Pancreas (tissue), 10 donors: Measurements from ENCODE around the gene FAR1. TPM values are rescaled to one million over a fixed set of nuclear protein-coding genes. Genes with fewer than 3 reads are reported as not detected.

Experiments
- ATAC-seq, 4 donors: fragments of 200-7000 bp; cut with Tn5 transposase; one replicate each; pipeline versions ENCODE4 v1.8.0 to v1.9.1; 2020; ENCODE audit warnings: mild to moderate bottlenecking in 4 of 4, moderate library complexity in 4 of 4
- DNase-seq, 6 donors: peaks; one replicate each; pipeline ENCODE4 v3.0.0-alpha.2; 2020
- FAIRE-seq: peaks from 2 replicates; lab custom pipeline; 2012; peaks lifted over from hg19 to GRCh38; lab: Jason Lieb, UNC
- H3K27ac ChIP-seq, 4 donors: fragments of 200-600 bp; sonication (generic); 1 replicate in 3 of 4; 2 replicates in 1 of 4; pipeline versions ENCODE4 v1.5.0 to v1.8.0; 2020
- H3K27me3 ChIP-seq, 4 donors: fragments of 200-600 bp; one replicate each; pipeline ENCODE4 v1.8.0; 2021
- H3K36me3 ChIP-seq, 3 donors: fragments of 200-600 bp; sonication (generic) in 1 of 3; one replicate each; pipeline versions ENCODE4 v1.5.0 to v1.8.0; 2020 to 2021
- H3K4me1 ChIP-seq, 3 donors: fragments of 200-600 bp; one replicate each; pipeline ENCODE4 v1.8.0; 2021
- H3K4me3 ChIP-seq, 4 donors: fragments of 200-600 bp; sonication (generic) in 2 of 4; one replicate each; pipeline versions ENCODE4 v1.5.0 to v1.8.0; 2020 to 2021
- H3K9me3 ChIP-seq, 4 donors: fragments of 200-600 bp; one replicate each; pipeline ENCODE4 v1.8.0; 2021
- CTCF ChIP-seq, 4 donors: fragments of 200-600 bp; sonication (generic) in 3 of 4; IDR thresholded peaks; one replicate each; pipeline versions ENCODE4 v1.5.0 to v1.8.0; 2021; ENCODE audit warnings: antibody characterized with exemption in 4 of 4
- WGBS, 2 donors: extraction: QIAGEN DNeasy Blood & Tissue Kit; methylation state at CpG; one replicate each; pipeline ENCODE4 v1.1.7; 2013; 5-methylcytosine and 5-hydroxymethylcytosine counted together
- intact Hi-C, 3 donors: fragments of 100-400 bp; cut with DNase I; formaldehyde crosslinking; loops; one replicate each; pipeline versions ENCODE4 v1.11.1 to v1.14.2; 2022
- polyA plus RNA-seq, 2 donors: library from polyadenylated mRNA; stranded (reverse); fragments of 200-250 nt; gene quantifications; one replicate each; pipeline ENCODE4 v1.2.3, GENCODE V29; 2013
- total RNA-seq, 6 donors: library from RNA; stranded (reverse); fragmentation: NEBNext Ultra II Directional in 4 of 6; extraction: Animal tissue kit (Norgen Biotek cat#: 25700) in 4 of 6; gene quantifications; one replicate each; pipeline versions ENCODE4 v1.2.1 to v1.2.4, GENCODE V29; 2021 to 2023
- donor health status: healthy with polysubstance abuse.
- donor health status: DM: no; HTN: no; CAD: no; lungs with moderate emphysema.
- donor health status: DM: no; HTN: no; CAD: no.
- donor health status: control.
- donor health status: control.
- donor health status: Bipolar disorder and iron deficiency.
- donor health status: DM: yes; HTN: yes; CAD: no.
- donor health status: DM: no; HTN: no; CAD: no.
- donor health status: DM: no; HTN: no; CAD: no.
- donor health status: DM: yes; HTN: yes; CAD: no.

The FAR1 gene
- total and polyA plus RNA-seq, 8 donors: 12.0 to 43.7 (median 18.0) TPM

DNA sequence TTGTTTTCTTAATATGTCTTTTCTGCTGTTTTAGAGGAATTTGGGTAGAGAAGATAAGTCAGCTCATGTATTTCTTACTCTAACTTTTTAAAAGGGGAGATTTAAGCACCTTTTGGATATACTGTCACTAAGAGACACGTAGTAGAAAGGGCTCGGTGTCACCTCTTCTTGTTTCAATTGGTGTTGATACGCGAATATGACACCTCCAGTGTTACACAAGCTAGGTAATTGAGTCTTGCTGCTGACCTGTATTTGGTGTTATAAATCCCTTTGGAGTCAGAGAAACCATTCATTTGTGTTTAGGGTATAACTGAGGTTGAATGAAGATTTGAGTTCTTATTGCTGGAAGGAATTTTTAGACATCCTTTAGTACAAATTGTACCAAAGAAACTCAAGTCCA is 25.6 kb downstream of the FAR1 start:
- Histone ChIP-seq H3K9me3 (no peaks in the 10 kb centered on the region), H3K36me3 (peaks cover 0 to 4% (median 3%) of the 10 kb centered on the region in 3 donors), H3K27me3 (no peaks in the 10 kb centered on the region), H3K4me1 (peaks cover 0 to 19% (median 0%) of the 10 kb centered on the region in 3 donors), H3K4me3 (no peak overlapping the region), H3K27ac (no peak overlapping the region)
- intact Hi-C loops: no loop called here
- ATAC-seq: no peak
- DNase-seq: no peak
- no peak for FAIRE-seq
- 90 to 94% methylated on average over 4 of the region's 4 CpGs for WGBS, 2 donors
- TF ChIP-seq CTCF (IDR thresholded peaks at IDR 0.05): no peak

GRCh38 chr11:13695886-13696285 is 27.4 kb downstream of the FAR1 start:
- no peak overlapping the region for H3K27ac ChIP-seq
- no peaks in the 10 kb centered on the region for H3K9me3 ChIP-seq
- no peak for TF ChIP-seq CTCF (IDR thresholded peaks at IDR 0.05)
- no peak for ATAC-seq
- no peaks in the 10 kb centered on the region for H3K27me3 ChIP-seq
- no peak overlapping the region for H3K4me3 ChIP-seq
- peaks cover 0 to 19% (median 0%) of the 10 kb centered on the region in 3 donors for H3K4me1 ChIP-seq
- DNase-seq: no peak
- no peak for FAIRE-seq
- intact Hi-C loops: no loop called here
- H3K36me3 ChIP-seq: peaks cover 0 to 4% (median 3%) of the 10 kb centered on the region in 3 donors

- Histone ChIP-seq H3K27ac (no peak overlapping the region), H3K4me1 (peaks cover 0 to 11% (median 0%) of the 10 kb centered on the region in 3 donors), H3K9me3 (no peaks in the 10 kb centered on the region), H3K36me3 (peaks cover 0 to 7% (median 4%) of the 10 kb centered on the region in 3 donors), H3K27me3 (no peaks in the 10 kb centered on the region), H3K4me3 (no peak overlapping the region)
- no peak for DNase-seq
- 93 to 100% methylated on average over 1 of the region's 1 CpG for WGBS, 2 donors
- FAIRE-seq: no peak
- intact Hi-C loops: no loop called here
- no peak for ATAC-seq
- no peak for TF ChIP-seq CTCF (IDR thresholded peaks at IDR 0.05)
Observed at GRCh38 chr11:13697710-13698109, 29.2 kb downstream of the FAR1 start.

DNA sequence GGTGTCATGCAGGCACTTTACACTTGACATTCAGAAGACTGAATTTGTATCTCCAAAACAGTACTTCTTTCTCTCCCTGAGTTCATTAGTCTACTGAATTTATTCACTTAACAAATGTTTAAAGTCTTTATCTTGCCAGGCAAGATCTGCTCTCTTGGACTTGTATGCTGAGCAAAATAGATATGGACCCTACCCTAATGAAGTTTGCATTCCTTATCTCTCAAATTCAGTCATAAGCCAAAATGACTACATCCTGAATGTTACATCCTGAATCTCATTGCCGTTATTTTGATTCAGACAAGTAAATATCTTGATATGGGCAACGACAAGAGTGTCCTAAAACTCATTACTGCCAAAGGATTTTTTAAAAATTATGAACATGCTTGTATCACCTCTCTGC is 29.7 kb downstream of the FAR1 start:
- ATAC-seq (no peak), FAIRE-seq (no peak), DNase-seq (no peak)
- no peaks in the 10 kb centered on the region for H3K9me3 ChIP-seq
- no peak for TF ChIP-seq CTCF (IDR thresholded peaks at IDR 0.05)
- no peaks in the 10 kb centered on the region for H3K27me3 ChIP-seq
- 81 to 82% methylated on average over 2 of the region's 2 CpGs for WGBS, 2 donors
- no peak overlapping the region for H3K27ac ChIP-seq
- peaks cover 0 to 10% (median 0%) of the 10 kb centered on the region in 3 donors for H3K4me1 ChIP-seq
- no peak overlapping the region for H3K4me3 ChIP-seq
- intact Hi-C loops: no loop called here
- H3K36me3 ChIP-seq: peaks cover 0 to 7% (median 4%) of the 10 kb centered on the region in 3 donors

DNA sequence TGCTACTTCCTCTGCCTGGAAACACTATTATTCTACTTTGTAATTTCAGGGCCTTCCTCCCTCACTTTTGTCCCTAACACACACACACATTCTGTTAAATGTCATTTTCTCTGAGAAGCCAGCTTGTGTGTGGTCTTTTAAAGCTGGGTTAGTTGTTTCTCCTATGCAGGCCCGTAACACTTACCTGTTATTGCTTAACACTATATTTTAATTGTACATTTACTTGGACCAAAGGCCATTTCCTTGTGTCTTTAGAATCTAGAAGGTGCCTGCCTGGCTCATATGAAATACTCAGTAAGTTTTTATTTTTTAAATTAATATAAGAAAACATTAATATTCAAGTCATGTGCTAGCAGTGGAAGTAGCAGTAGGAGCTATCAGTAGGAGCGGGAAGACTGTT is 30.6 kb downstream of the FAR1 start:
- Histone ChIP-seq H3K36me3 (peaks cover 0 to 7% (median 4%) of the 10 kb centered on the region in 3 donors), H3K9me3 (no peaks in the 10 kb centered on the region), H3K27ac (no peak overlapping the region), H3K27me3 (no peaks in the 10 kb centered on the region), H3K4me3 (no peak overlapping the region), H3K4me1 (peaks cover 0 to under 1% (median 0%) of the 10 kb centered on the region in 3 donors)
- DNase-seq (no peak), FAIRE-seq (no peak), ATAC-seq (no peak)
- no peak for TF ChIP-seq CTCF (IDR thresholded peaks at IDR 0.05)
- 91 to 95% methylated on average over 2 of the region's 2 CpGs for WGBS, 2 donors
- intact Hi-C loops: no loop called here
